SK-N-MC (cell line): ENCODE measurements around the gene IER3IP1.
"Not testable (repeated sequence)": the region's sequence is repeated elsewhere in the genome, so short reads cannot be mapped to it uniquely, and the experiment has no call there.

Experiments
- DNase-seq: peaks from one replicate; pipeline ENCODE4 v3.0.0-alpha.2; 2011; ENCODE audit warnings: low read depth, low spot score
- H3K27ac ChIP-seq: fragments of 200-600 bp; sonication (generic); 2 replicates; pipeline ENCODE4 v1.5.1; 2016; ENCODE audit warnings: mixed run types
- H3K36me3 ChIP-seq: fragments of 200-600 bp; sonication (generic); 2 replicates; pipeline ENCODE4 v1.6.1; 2017; ENCODE audit warnings: antibody characterized with exemption, low read length, mixed read lengths; ENCODE audit not compliant: insufficient read depth
- H3K4me3 ChIP-seq: fragments of 200-600 bp; sonication (generic); 2 replicates; pipeline ENCODE4 v1.5.1; 2016
- H3K9ac ChIP-seq: fragments of 200-600 bp; sonication (generic); 2 replicates; pipeline ENCODE4 v1.8.0; 2017; ENCODE audit warnings: mixed run types, mixed read lengths; ENCODE audit not compliant: insufficient read length
- H3K9me3 ChIP-seq: fragments of 200-600 bp; sonication (generic); 2 replicates; pipeline ENCODE4 v1.6.1; 2017; ENCODE audit warnings: low read depth, mild to moderate bottlenecking, antibody characterized with exemption, low read length, moderate library complexity, mixed read lengths
- EZH2 ChIP-seq: fragments of 200-600 bp; sonication (generic); IDR thresholded peaks from one replicate; pipeline ENCODE4 v1.6.1; 2017; ENCODE audit warnings: antibody characterized with exemption
- FOXP2 ChIP-seq: optimal IDR thresholded peaks from 2 replicates; pipeline ENCODE3; 2011; ENCODE audit warnings: mild to moderate bottlenecking, moderate library complexity; ENCODE audit not compliant: insufficient read depth; ENCODE audit errors: extremely low read length, control extremely low read depth
- POLR2AphosphoS5 ChIP-seq: IDR thresholded peaks from 2 replicates; pipeline ENCODE4 v1.6.1; 2012; ENCODE audit warnings: mild to moderate bottlenecking, low read depth, low read length, borderline replicate concordance

Gene IER3IP1

GRCh38 chr18:47184419-47185050, 8.4 kb upstream of the IER3IP1 start:
- no peak overlapping the region for H3K27ac ChIP-seq
- no peaks in the 10 kb centered on the region for H3K9me3 ChIP-seq
- H3K4me3 ChIP-seq, result no peak overlapping the region
- H3K9ac ChIP-seq, result no peak overlapping the region
- no peak for TF ChIP-seq POLR2AphosphoS5
- TF ChIP-seq EZH2, result no peak
- no peak for TF ChIP-seq FOXP2
- no peaks in the 10 kb centered on the region for H3K36me3 ChIP-seq
- DNase-seq, result no peak

GRCh38 chr18:47182156-47182555, 6.0 kb upstream of the IER3IP1 start:
- not testable (repeated sequence) for H3K9me3 ChIP-seq, DNase-seq, H3K9ac ChIP-seq, H3K4me3 ChIP-seq, H3K27ac ChIP-seq, H3K36me3 ChIP-seq

- Histone ChIP-seq H3K9ac (no peak overlapping the region), H3K36me3 (no peaks in the 10 kb centered on the region), H3K4me3 (no peak overlapping the region), H3K27ac (no peak overlapping the region), H3K9me3 (no peaks in the 10 kb centered on the region)
- no peak for DNase-seq
- TF ChIP-seq EZH2, result no peak
- no peak for TF ChIP-seq FOXP2
- TF ChIP-seq POLR2AphosphoS5, result no peak
Measured at GRCh38 chr18:47180765-47181164, 4.6 kb upstream of the IER3IP1 start.

- H3K4me3 ChIP-seq, result no peak overlapping the region
- no peak overlapping the region for H3K9ac ChIP-seq
- H3K36me3 ChIP-seq, result no peaks in the 10 kb centered on the region
- no peak overlapping the region for H3K27ac ChIP-seq
- no peak for DNase-seq
- H3K9me3 ChIP-seq, result no peaks in the 10 kb centered on the region
- TF ChIP-seq FOXP2 (no peak), POLR2AphosphoS5 (no peak), EZH2 (no peak)
Measured at GRCh38 chr18:47179520-47179919, 3.4 kb upstream of the IER3IP1 start.

- peak overlapping the region; percentile 94 for H3K9ac ChIP-seq
- TF ChIP-seq POLR2AphosphoS5 (no peak), EZH2 (no peak), FOXP2 (no peak)
- no peak for DNase-seq
- no peak overlapping the region for H3K27ac ChIP-seq
- peaks cover 11% of the 10 kb centered on the region; the same call in 1 of the 2 replicates for H3K36me3 ChIP-seq
- H3K4me3 ChIP-seq, result peak overlapping the region; percentile 93
- H3K9me3 ChIP-seq, result no peaks in the 10 kb centered on the region
Measured at GRCh38 chr18:47175283-47175897, 774 bp downstream of the IER3IP1 start.

- peak overlapping the region; percentile 94 for H3K9ac ChIP-seq
- H3K36me3 ChIP-seq, result peaks cover 11% of the 10 kb centered on the region; the same call in 1 of the 2 replicates
- TF ChIP-seq POLR2AphosphoS5 (no peak), FOXP2 (no peak), EZH2 (no peak)
- H3K4me3 ChIP-seq, result peak overlapping the region; percentile 93
- H3K27ac ChIP-seq, result no peak overlapping the region
- H3K9me3 ChIP-seq, result no peaks in the 10 kb centered on the region
- no peak for DNase-seq
Measured at GRCh38 chr18:47174545-47175116, 1.5 kb downstream of the IER3IP1 start.

- Histone ChIP-seq H3K4me3 (no peak overlapping the region), H3K36me3 (peaks cover 11% of the 10 kb centered on the region; the same call in 1 of the 2 replicates), H3K9me3 (no peaks in the 10 kb centered on the region), H3K9ac (no peak overlapping the region), H3K27ac (no peak overlapping the region)
- DNase-seq, result no peak
- no peak for TF ChIP-seq EZH2
- no peak for TF ChIP-seq POLR2AphosphoS5
- no peak for TF ChIP-seq FOXP2
Measured at GRCh38 chr18:47172476-47172875, 3.7 kb downstream of the IER3IP1 start.

GRCh38 chr18:47168913-47169312, 7.3 kb downstream of the IER3IP1 start:
- no peak for DNase-seq
- Histone ChIP-seq H3K9ac (no peak overlapping the region), H3K9me3 (no peaks in the 10 kb centered on the region), H3K36me3 (peaks cover 9% of the 10 kb centered on the region; the same call in 1 of the 2 replicates), H3K27ac (no peak overlapping the region), H3K4me3 (no peak overlapping the region)
- TF ChIP-seq POLR2AphosphoS5 (no peak), EZH2 (no peak), FOXP2 (no peak)

- peaks cover 6% of the 10 kb centered on the region; the same call in 1 of the 2 replicates for H3K36me3 ChIP-seq
- H3K27ac ChIP-seq, result no peak overlapping the region
- no peak for DNase-seq
- no peak overlapping the region for H3K4me3 ChIP-seq
- no peaks in the 10 kb centered on the region for H3K9me3 ChIP-seq
- H3K9ac ChIP-seq, result no peak overlapping the region
- TF ChIP-seq POLR2AphosphoS5 (no peak), EZH2 (no peak), FOXP2 (no peak)
Measured at GRCh38 chr18:47168509-47168908, 7.7 kb downstream of the IER3IP1 start.
